K562 (cell line): Measurements from ENCODE around the gene PPIF. TPM values are rescaled to one million over a fixed set of nuclear protein-coding genes. Genes with fewer than 3 reads are reported as not detected.

Experiments used
- ATAC-seq: fragments of 200-7000 bp; cut with Tn5 transposase; 3 replicates; pipeline ENCODE4 v1.9.1; 2020; ENCODE audit warnings: moderate library complexity
- BruUV-seq: library from RNA; stranded (reverse); fragments of 400-500 nt; replicated peaks from 2 replicates; lab custom pipeline; 2021; lab: Mats Ljungman, UMichigan
- CTCF ChIA-PET: fragments of 300-600 bp; formaldehyde crosslinking; extraction: SDS; loops from one replicate; lab custom pipeline; 2021; ENCODE audit warnings: low intra/inter-chr PET ratio; lab: Yijun Ruan, JAX
- POLR2A ChIA-PET: fragments of 300-600, 350-650 bp; sonication (Branson Sonifier 250); formaldehyde crosslinking; extraction: SDS; loops from one replicate; lab custom pipeline; 2021; ENCODE audit warnings: antibody characterized with exemption, inconsistent platforms; lab: Yijun Ruan, JAX
- DNase-seq, 4 experiments: peaks; one replicate each; pipeline versions ENCODE4 v3.0.0 to v3.0.0-alpha.2; 2011 to 2018; ENCODE audit warnings: low spot score in 3 of 4, mixed read lengths in 3 of 4; ENCODE audit errors: extremely low read depth in 1 of 4
- FAIRE-seq: peaks from 2 replicates; lab custom pipeline; 2011; peaks lifted over from hg19 to GRCh38; lab: Jason Lieb, UNC
- H2AFZ ChIP-seq: 2 replicates; pipeline ENCODE4 v1.6.0; 2011; ENCODE audit warnings: low read depth, low read length, control low read depth, inconsistent platforms
- H3K27ac ChIP-seq: fragments of 200-600 bp; 3 replicates; pipeline ENCODE4 v1.8.0; 2011; ENCODE audit warnings: low read depth, mild to moderate bottlenecking, control low read depth, inconsistent platforms, low read length, moderate library complexity, mixed read lengths; ENCODE audit errors: extremely low read depth
- H3K27me3 ChIP-seq, 2 experiments: fragments of 300-600 bp in 1 of 2; 2 replicates in 1 of 2; 3 replicates in 1 of 2; pipeline versions ENCODE4 v1.6.0 to v1.8.0; 2011; ENCODE audit warnings: inconsistent platforms in 2 of 2, low read length in 2 of 2, mild to moderate bottlenecking in 1 of 2, mixed read lengths in 1 of 2, moderate library complexity in 1 of 2; ENCODE audit not compliant: control insufficient read depth in 2 of 2, insufficient read depth in 2 of 2
- H3K36me3 ChIP-seq: fragments of 300-600 bp; 3 replicates; pipeline ENCODE4 v1.8.0; 2011; ENCODE audit warnings: mild to moderate bottlenecking, low read length, inconsistent platforms; ENCODE audit not compliant: control insufficient read depth, insufficient read depth
- H3K4me1 ChIP-seq, 2 experiments: fragments of 200-600 bp in 1 of 2; replicated peaks in 1 of 2; 2 replicates in 1 of 2; 3 replicates in 1 of 2; pipeline versions ENCODE4 v1.5.1 to v1.8.0; 2011; ENCODE audit warnings: inconsistent platforms in 2 of 2, low read length in 2 of 2, mild to moderate bottlenecking in 1 of 2, mixed read lengths in 1 of 2, moderate library complexity in 1 of 2; ENCODE audit not compliant: control insufficient read depth in 2 of 2, insufficient read depth in 2 of 2
- H3K4me2 ChIP-seq: 2 replicates; pipeline ENCODE4 v1.6.1; 2011; ENCODE audit warnings: low read length, control low read depth, inconsistent platforms, mixed read lengths; ENCODE audit not compliant: insufficient read depth
- H3K4me3 ChIP-seq: fragments of 200-600 bp; sonication (generic), shearing (Covaris generic); 2 replicates; pipeline ENCODE4 v1.5.1; 2016; ENCODE audit warnings: control low read depth, inconsistent platforms
- H3K79me2 ChIP-seq: fragments of 200-600 bp; 3 replicates; pipeline ENCODE4 v1.8.0; 2011; ENCODE audit warnings: low read length, inconsistent platforms; ENCODE audit not compliant: control insufficient read depth, insufficient read depth
- H3K9ac ChIP-seq, 2 experiments: 2 replicates each; pipeline versions ENCODE4 v1.6.0 to v1.6.1; 2011; ENCODE audit warnings: low read depth in 2 of 2, low read length in 2 of 2, control low read depth in 1 of 2, inconsistent platforms in 1 of 2, mild to moderate bottlenecking in 1 of 2, mixed read lengths in 1 of 2; ENCODE audit not compliant: insufficient read depth in 1 of 2
- H3K9me1 ChIP-seq: one replicate; pipeline ENCODE4 v1.6.0; 2011; ENCODE audit warnings: inconsistent platforms, mild to moderate bottlenecking, low read length, moderate library complexity; ENCODE audit not compliant: control insufficient read depth, insufficient read depth
- H3K9me3 ChIP-seq: replicated peaks from 2 replicates; pipeline ENCODE4 v1.5.1; 2011; ENCODE audit warnings: low read depth, low read length, inconsistent platforms; ENCODE audit not compliant: control insufficient read depth, insufficient read depth
- H4K20me1 ChIP-seq: replicated peaks from 2 replicates; pipeline ENCODE4 v1.6.1; 2011; ENCODE audit warnings: low read length, inconsistent platforms, mixed read lengths; ENCODE audit not compliant: control insufficient read depth, insufficient read depth
- CSDE1 ChIP-seq, 2 experiments: fragments of 450-650 bp; IDR thresholded peaks; 2 replicates each; pipeline ENCODE4 v1.6.1; 2016; ENCODE audit warnings: mild to moderate bottlenecking in 1 of 2
- FOXP1 ChIP-seq: sonication (generic); formaldehyde crosslinking; IDR thresholded peaks from 2 replicates; pipeline ENCODE4 v1.8.0; 2022; ENCODE audit warnings: mild to moderate bottlenecking, missing genetic modification reagents
- GABPA ChIP-seq: fragments of 200-800 bp; sonication (Bioruptor generic); conservative IDR thresholded peaks from 2 replicates; pipeline ENCODE4 v1.6.1; 2016; ENCODE audit warnings: low read depth, missing genetic modification characterization, missing compliant biosample characterization
- GABPB1 ChIP-seq: sonication (generic); formaldehyde crosslinking; IDR thresholded peaks from 2 replicates; pipeline ENCODE4 v1.8.0; 2022; ENCODE audit warnings: mild to moderate bottlenecking, missing genetic modification reagents
- IRF2 ChIP-seq: sonication (generic); formaldehyde crosslinking; IDR thresholded peaks from 2 replicates; pipeline ENCODE4 v1.8.1; 2022; ENCODE audit warnings: mild to moderate bottlenecking, missing genetic modification reagents
- KLF6 ChIP-seq: fragments of 250-450 bp; sonication (Bioruptor Pico); IDR thresholded peaks from 2 replicates; pipeline ENCODE4 v1.4.0; 2020; ENCODE audit warnings: mild to moderate bottlenecking, moderate library complexity, borderline replicate concordance
- MAX ChIP-seq: sonication (generic); formaldehyde crosslinking; IDR thresholded peaks from 2 replicates; pipeline ENCODE4 v1.9.0; 2022; ENCODE audit warnings: mild to moderate bottlenecking, missing genetic modification reagents
- MYBL2 ChIP-seq, 2 experiments: fragments of 450-650 bp in 1 of 2; sonication (generic) in 1 of 2; formaldehyde crosslinking in 1 of 2; IDR thresholded peaks; 2 replicates each; pipeline versions ENCODE4 v1.6.1 to v1.8.1; 2017 to 2022; ENCODE audit warnings: borderline replicate concordance in 1 of 2, inconsistent platforms in 1 of 2, low read depth in 1 of 2, mild to moderate bottlenecking in 1 of 2, missing genetic modification reagents in 1 of 2, moderate library complexity in 1 of 2
- RBBP5 ChIP-seq: fragments of 200-600 bp; sonication (generic); IDR thresholded peaks from 2 replicates; pipeline ENCODE4 v1.6.1; 2012; ENCODE audit warnings: borderline replicate concordance, mild to moderate bottlenecking, low read length, control low read depth, inconsistent platforms; ENCODE audit not compliant: insufficient read depth, poor library complexity, severe bottlenecking
- RBFOX2 ChIP-seq: fragments of 200-400 bp; formaldehyde crosslinking; IDR thresholded peaks from 2 replicates; pipeline ENCODE4 v1.6.1; 2017; ENCODE audit warnings: low read depth, mild to moderate bottlenecking, low read length, moderate library complexity
- SAFB2 ChIP-seq: fragments of 200-400 bp; formaldehyde crosslinking; IDR thresholded peaks from 2 replicates; pipeline ENCODE4 v1.6.1; 2018; ENCODE audit warnings: borderline replicate concordance, low read length, low read depth, moderate library complexity; ENCODE audit not compliant: severe bottlenecking
- SMAD3 ChIP-seq: fragments of 450-650 bp; formaldehyde crosslinking; conservative IDR thresholded peaks from 2 replicates; pipeline ENCODE4 v1.4.0; 2020; ENCODE audit warnings: mild to moderate bottlenecking
- SMARCE1 ChIP-seq: fragments of 450-650 bp; IDR thresholded peaks from 2 replicates; pipeline ENCODE4 v1.7.1; 2016; ENCODE audit warnings: mild to moderate bottlenecking
- TFAM ChIP-seq: fragments of 250-450 bp; sonication (Bioruptor Pico); conservative IDR thresholded peaks from 2 replicates; pipeline ENCODE4 v1.5.0; 2021; ENCODE audit warnings: mild to moderate bottlenecking, moderate library complexity
- TFAP4 ChIP-seq: sonication (generic); formaldehyde crosslinking; IDR thresholded peaks from 2 replicates; pipeline ENCODE4 v1.8.0; 2022; ENCODE audit warnings: missing genetic modification reagents, mild to moderate bottlenecking, moderate library complexity, borderline replicate concordance
- VEZF1 ChIP-seq: fragments of 200-800 bp; sonication (Bioruptor generic); IDR thresholded peaks from 2 replicates; pipeline ENCODE4 v1.6.1; 2017; ENCODE audit warnings: missing genetic modification characterization, missing compliant biosample characterization
- ZNF24 ChIP-seq: fragments of 450-650 bp; IDR thresholded peaks from 2 replicates; pipeline ENCODE4 v1.6.1; 2016
- ZNF282 ChIP-seq: sonication (generic); formaldehyde crosslinking; IDR thresholded peaks from 2 replicates; pipeline ENCODE4 v1.8.1; 2023; ENCODE audit warnings: missing genetic modification reagents
- ZNF347 ChIP-seq: fragments of 450-650 bp; formaldehyde crosslinking; IDR thresholded peaks from 2 replicates; pipeline ENCODE4 v1.4.0; 2020; ENCODE audit warnings: low read depth, mild to moderate bottlenecking, moderate library complexity
- WGBS: fragments of 100-300 bp; shearing (Covaris generic); methylation state at CpG from one replicate; pipeline ENCODE4 v1.1.6; 2016; ENCODE audit warnings: low coverage, mixed read lengths; ENCODE audit not compliant: insufficient coverage; ENCODE audit errors: missing lambda C conversion rate; 5-methylcytosine and 5-hydroxymethylcytosine counted together
- in situ Hi-C: fragments of 300-500 bp; cut with MboI; formaldehyde crosslinking; loops from 4 replicates; pipeline ENCODE4 v1.15.0; 2018; ENCODE audit warnings: inconsistent platforms, mixed read lengths
- intact Hi-C: fragments of 100-400 bp; cut with micrococcal nuclease; formaldehyde crosslinking; loops from 2 replicates; pipeline ENCODE4 v1.14.2; 2022
- polyA plus RNA-seq, 8 experiments: library from polyadenylated mRNA; depleted of rRNA in 4 of 8; stranded (reverse) in 5 of 8; unstranded in 3 of 8; fragments of >200 nt; fragmentation: Nextera tagmentation in 2 of 8; fragmentation: Illumina TruSeq in 1 of 8; extraction: Ambion mirVana in 2 of 8; extraction: Trizol in 1 of 8; gene quantifications; 2 replicates each; pipeline versions ENCODE4 v1.2.1 to v1.2.3, GENCODE V29; 2011 to 2014; ENCODE audit warnings: inconsistent platforms in 1 of 8, missing spikeins in 1 of 8
- total RNA-seq, 7 experiments: library from RNA; depleted of rRNA in 6 of 7; stranded (reverse); fragments of >200 nt in 6 of 7; fragmentation: Illumina TruSeq in 2 of 7; extraction: Trizol in 2 of 7; gene quantifications; 2 replicates each; pipeline versions ENCODE4 v1.2.1 to v1.2.3, GENCODE V29; 2011 to 2021; ENCODE audit warnings: low replicate concordance in 1 of 7

Gene PPIF
- total and polyA plus RNA-seq, 9 of the 15 experiments (the other 6 are each of a cell fraction or from before 2014, with no cell fraction given), result 40.9 to 287 (median 117) TPM

- no TSS peak for BruUV-seq
- no peaks in the 10 kb centered on the region for H3K79me2 ChIP-seq
- DNase-seq (no peak), FAIRE-seq (no peak), ATAC-seq (peak; percentile 37)
- CTCF ChIA-PET, result no interaction called here
- H3K36me3 ChIP-seq, result no peaks in the 10 kb centered on the region
- WGBS, result 12% methylated on average over 15 of the region's 15 CpGs
- H4K20me1 ChIP-seq, result 0 out of 2 replicates have a peak, but pooled peaks cover 4% of the 10 kb centered on the region
- no peaks in the 10 kb centered on the region for H3K9me3 ChIP-seq
- intact Hi-C loops (no loop called here), in situ Hi-C loops (no loop called here)
- no peak overlapping the region; the same call in 1 of the 2 replicates for H3K4me2 ChIP-seq
- peaks cover 7 to 58% of the 10 kb centered on the region in 2 experiments for H3K27me3 ChIP-seq
- H3K9me1 ChIP-seq, result no peaks in the 10 kb centered on the region
- peaks cover 2 to 8% of the 10 kb centered on the region in 2 experiments; a peak in 4 of 5 replicates for H3K4me1 ChIP-seq
- POLR2A ChIA-PET, result interaction anchor here (0.5 to 1.6 kb wide), 5 partner anchors 9 to 153 kb away, joined by 3 to 6 read pairs (median 3); partner anchors contain the start of gene PPIF
- no peak overlapping the region for H3K4me3 ChIP-seq
- TF ChIP-seq VEZF1 (CRISPR knock-in tag) (peak; percentile 66), GABPA (tag) (0 out of 2 replicates have a peak, but pooled peaks have one; percentile 44), MYBL2 (IDR thresholded peaks at IDR 0.05; ENCODE audit: low read depth) (no peak), MYBL2 (CRISPR knock-in tag; IDR thresholded peaks at IDR 0.05; ENCODE audit: borderline replicate concordance) (no peak), KLF6 (no peak), ZNF347 (no peak), CSDE1 (IDR thresholded peaks at IDR 0.05) (no peak), SMAD3 (no peak), TFAM (CRISPR knock-in tag) (no peak), ZNF24 (no peak), TFAP4 (no peak), SAFB2 (no peak), MAX (CRISPR knock-in tag) (peak; percentile 26; the same call in 1 of the 2 replicates), RBBP5 (no peak), SMARCE1 (no peak), FOXP1 (CRISPR knock-in tag) (no peak), IRF2 (CRISPR knock-in tag) (no peak), GABPB1 (CRISPR knock-in tag) (0 out of 2 replicates have a peak, but pooled peaks have one; percentile 2), ZNF282 (CRISPR knock-in tag) (no peak), RBFOX2 (no peak)
- no peak overlapping the region; a peak in 1 of 4 replicates for H3K9ac ChIP-seq
- H2AFZ ChIP-seq, result no peak overlapping the region
- no peak overlapping the region for H3K27ac ChIP-seq
These were observed 24.4 kb upstream of the PPIF start for GRCh38 chr10:79322616-79323543.
